ENCODE data around the gene CEP128.
A peak's percentile ranks its signal among the peaks of the same experiment; 100 is the strongest.

CEP128 gene

DNA sequence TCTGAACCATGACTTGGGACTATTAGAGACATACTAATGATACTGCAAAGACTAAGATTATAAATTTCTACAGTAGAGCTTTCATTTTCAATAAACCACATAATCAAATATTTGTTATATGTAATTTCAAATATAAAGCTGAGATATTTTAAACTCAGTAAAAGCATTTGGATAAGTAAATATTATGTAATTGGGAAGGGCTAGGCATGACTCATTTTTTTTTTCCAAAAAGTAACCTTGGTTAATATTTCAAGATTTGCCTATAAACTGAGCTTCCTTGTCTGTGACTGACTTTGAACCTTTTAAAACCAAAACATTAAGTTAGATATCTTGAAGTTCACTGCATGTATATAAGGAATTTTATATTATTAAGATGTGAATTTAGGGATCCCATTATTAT lies 332.5 kb downstream of the CEP128 start:
- Mint-ChIP-seq H3K9me3 (no peaks in the 10 kb centered on the region), H3K27me3 (no peaks in the 10 kb centered on the region), H3K27ac (no peak overlapping the region), H3K4me1 (no peaks in the 10 kb centered on the region), H3K4me3 (no peak overlapping the region), H3K36me3 (no peaks in the 10 kb centered on the region)
- no peak for ATAC-seq

DNA sequence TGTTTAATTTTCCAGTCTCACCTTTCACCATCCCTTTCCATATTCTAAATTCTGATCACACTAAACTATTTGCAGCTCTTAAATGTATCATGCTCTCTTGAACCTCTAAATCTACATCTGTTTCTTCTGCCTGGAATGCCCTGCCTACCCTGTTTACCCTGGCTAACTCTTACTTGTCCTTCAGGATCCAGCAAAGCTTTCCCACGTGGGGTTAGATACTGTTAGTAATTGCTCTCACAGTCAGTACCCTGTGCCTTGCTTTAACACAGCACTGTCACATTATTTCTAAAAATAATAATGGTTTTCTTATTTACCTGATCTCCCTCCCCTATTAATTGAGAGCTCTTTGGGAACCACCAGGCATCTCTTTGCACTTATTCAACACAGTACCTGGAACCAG lies 333.0 kb downstream of the CEP128 start:
- Mint-ChIP-seq H3K4me1 (no peaks in the 10 kb centered on the region), H3K36me3 (no peaks in the 10 kb centered on the region), H3K27me3 (no peaks in the 10 kb centered on the region), H3K9me3 (no peaks in the 10 kb centered on the region), H3K4me3 (no peak overlapping the region), H3K27ac (no peak overlapping the region)
- ATAC-seq, result no peak

DNA sequence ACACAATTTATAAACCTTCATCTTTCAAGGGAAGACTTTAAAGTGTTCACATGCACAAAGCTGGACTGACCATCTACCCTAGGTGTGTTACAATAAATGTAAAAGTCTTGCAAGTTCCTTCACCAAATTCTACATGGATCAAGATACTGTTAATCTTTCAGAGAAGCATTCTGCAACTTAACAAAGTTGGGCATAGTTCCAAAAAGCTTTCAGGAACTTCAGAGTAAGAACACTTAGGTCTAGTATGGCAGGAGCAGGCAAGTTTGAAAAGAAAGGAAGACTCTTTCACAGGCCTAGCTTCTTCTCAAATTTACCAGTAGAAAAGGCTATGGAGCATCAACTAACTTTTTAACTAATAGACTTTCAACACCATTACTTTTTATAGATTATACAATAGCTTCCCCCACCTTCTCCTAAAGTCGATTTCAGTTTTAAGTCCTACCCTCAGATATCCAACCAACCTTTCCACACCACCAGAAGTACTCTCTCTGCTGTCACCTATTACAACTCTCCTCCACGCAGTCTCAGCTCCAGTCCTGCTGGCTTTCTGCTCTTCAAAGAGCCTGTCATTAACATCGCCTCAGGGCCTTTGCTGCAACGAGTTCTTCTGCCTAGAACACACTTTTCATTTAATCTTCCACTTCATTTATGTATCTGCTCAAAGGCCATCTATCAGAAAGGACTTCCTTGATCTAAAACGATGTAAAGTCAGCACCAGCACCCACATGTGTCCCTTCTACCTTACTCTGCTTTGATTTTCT lies 333.9 kb downstream of the CEP128 start:
- Mint-ChIP-seq H3K4me3 (no peak overlapping the region), H3K36me3 (no peaks in the 10 kb centered on the region), H3K27me3 (no peaks in the 10 kb centered on the region), H3K9me3 (no peaks in the 10 kb centered on the region), H3K4me1 (no peaks in the 10 kb centered on the region), H3K27ac (no peak overlapping the region)
- ATAC-seq, result no peak

DNA sequence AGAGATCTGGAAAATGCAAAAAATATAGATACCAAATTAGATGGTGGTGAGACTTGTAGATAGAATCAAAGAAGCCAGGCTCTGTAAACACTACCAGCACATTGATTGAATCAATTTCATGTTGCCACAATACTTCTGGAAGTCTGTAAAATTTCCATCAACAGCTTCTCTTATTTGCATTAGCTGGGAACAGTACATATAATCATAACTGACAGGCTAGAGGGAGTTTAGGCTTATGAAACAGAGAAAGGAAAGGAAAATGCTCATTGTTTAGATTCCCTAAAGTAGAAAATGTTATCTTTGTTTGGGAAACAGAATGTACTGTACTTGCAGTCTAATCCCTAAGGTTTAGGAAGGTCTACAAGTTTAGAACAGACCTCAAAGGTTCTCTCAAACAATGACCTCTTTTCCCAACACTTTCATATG lies 335.2 kb downstream of the CEP128 start:
- H3K9me3 Mint-ChIP-seq, result no peaks in the 10 kb centered on the region
- no peak for ATAC-seq
- no peaks in the 10 kb centered on the region for H3K27me3 Mint-ChIP-seq
- no peaks in the 10 kb centered on the region for H3K36me3 Mint-ChIP-seq
- H3K4me1 Mint-ChIP-seq, result no peaks in the 10 kb centered on the region
- H3K27ac Mint-ChIP-seq, result no peak overlapping the region
- no peak overlapping the region for H3K4me3 Mint-ChIP-seq

DNA sequence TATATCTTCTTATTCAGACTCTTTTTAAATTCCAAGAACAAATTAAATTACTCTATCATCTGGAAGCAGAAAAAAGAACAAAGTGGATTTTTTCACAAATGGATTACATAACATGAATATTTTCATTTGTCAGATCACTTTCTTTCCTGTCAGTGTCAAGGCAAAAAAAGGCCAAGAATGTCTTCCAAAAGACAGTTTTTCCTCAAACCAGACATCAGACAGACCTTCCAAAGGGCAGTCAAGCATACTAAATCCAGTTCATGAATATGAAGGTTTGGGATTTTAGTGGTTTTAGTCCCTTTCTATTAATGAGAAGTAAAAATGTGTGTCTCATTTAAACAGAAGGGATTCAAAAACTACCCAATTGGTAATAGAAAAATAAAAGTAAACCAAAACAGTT lies 336.0 kb downstream of the CEP128 start:
- no peak for ATAC-seq
- Mint-ChIP-seq H3K9me3 (no peaks in the 10 kb centered on the region), H3K36me3 (no peaks in the 10 kb centered on the region), H3K4me3 (no peak overlapping the region), H3K27me3 (no peaks in the 10 kb centered on the region), H3K27ac (no peak overlapping the region), H3K4me1 (no peaks in the 10 kb centered on the region)

DNA sequence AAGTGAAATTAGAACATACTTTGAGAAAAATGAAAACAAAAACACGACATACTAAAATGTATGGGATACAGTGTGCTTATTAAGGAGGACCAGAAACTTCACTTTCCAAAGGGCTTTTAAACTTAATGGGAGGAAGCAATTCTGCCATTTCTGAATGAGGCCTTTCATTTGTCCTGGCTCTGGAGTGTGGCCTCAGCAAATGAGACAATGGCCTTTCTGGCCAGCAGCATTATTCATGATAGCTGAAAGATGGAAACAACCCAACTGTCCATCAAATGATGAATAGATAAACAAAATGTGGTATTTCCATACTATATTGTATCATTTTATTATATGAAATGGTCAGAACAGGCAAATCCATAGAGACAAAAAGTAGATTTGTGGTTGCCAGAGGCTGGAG lies 338.6 kb downstream of the CEP128 start:
- H3K4me3 Mint-ChIP-seq, result no peak overlapping the region
- H3K27ac Mint-ChIP-seq, result no peak overlapping the region
- H3K27me3 Mint-ChIP-seq, result no peaks in the 10 kb centered on the region
- ATAC-seq, result no peak
- no peaks in the 10 kb centered on the region for H3K36me3 Mint-ChIP-seq
- no peaks in the 10 kb centered on the region for H3K9me3 Mint-ChIP-seq
- H3K4me1 Mint-ChIP-seq, result no peaks in the 10 kb centered on the region

DNA sequence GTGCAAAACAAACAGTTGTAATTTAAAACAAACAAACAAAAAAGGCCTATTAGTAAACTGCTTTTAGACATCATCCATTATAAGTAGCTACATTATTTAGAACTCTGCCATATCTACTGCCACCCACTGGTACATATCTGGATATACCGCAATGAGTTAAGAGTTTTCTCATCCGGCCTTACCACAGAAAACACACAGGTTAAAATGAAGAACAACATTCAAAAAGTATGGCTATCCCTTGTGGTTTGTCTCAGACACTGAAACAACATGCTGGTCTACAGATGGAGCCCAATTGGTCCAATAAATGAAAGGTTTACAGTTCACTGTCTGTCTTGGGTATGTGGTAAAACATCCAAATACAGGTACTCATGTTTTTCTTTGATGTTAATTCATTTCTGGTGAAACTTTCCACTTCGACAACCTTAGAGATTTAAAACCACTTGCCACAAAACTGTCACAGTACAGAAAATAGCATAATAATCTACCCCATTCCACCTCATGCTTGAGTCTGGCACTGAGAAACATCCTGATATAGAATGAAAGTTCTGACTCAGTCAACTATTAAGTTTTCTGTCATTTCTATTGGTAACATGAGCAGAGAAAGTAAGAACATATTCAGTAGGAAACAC lies 354.3 kb downstream of the CEP128 start:
- peaks cover 3% of the 10 kb centered on the region for H3K9me3 Mint-ChIP-seq
- H3K27ac Mint-ChIP-seq, result no peak overlapping the region
- H3K4me1 Mint-ChIP-seq, result peaks cover 6% of the 10 kb centered on the region
- H3K4me3 Mint-ChIP-seq, result no peak overlapping the region
- H3K36me3 Mint-ChIP-seq, result peaks cover 16% of the 10 kb centered on the region
- ATAC-seq, result peak; percentile 68
- no peaks in the 10 kb centered on the region for H3K27me3 Mint-ChIP-seq

DNA sequence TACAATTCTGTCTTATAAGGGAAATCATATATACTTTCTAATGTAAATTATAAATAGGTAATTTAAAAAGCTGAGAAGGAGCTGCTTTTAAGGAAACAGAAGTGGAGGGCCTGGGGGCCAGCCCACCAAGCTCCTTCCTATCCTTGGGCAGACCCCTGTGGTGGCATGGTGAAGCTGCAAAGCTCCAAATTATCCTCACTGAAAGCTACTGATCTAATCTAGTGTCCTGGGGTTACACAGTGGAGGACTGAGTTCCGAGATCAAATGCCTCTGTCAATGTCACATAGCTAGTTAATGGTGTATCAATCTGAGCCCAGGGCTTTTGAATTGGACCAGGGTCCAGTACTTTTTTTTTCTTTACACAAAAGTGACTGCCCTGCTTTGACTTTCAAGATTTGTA lies 355.4 kb downstream of the CEP128 start:
- H3K27ac Mint-ChIP-seq, result no peak overlapping the region
- no peaks in the 10 kb centered on the region for H3K27me3 Mint-ChIP-seq
- no peak for ATAC-seq
- peaks cover 6% of the 10 kb centered on the region for H3K4me1 Mint-ChIP-seq
- peaks cover 16% of the 10 kb centered on the region for H3K36me3 Mint-ChIP-seq
- H3K4me3 Mint-ChIP-seq, result no peak overlapping the region
- H3K9me3 Mint-ChIP-seq, result no peaks in the 10 kb centered on the region

DNA sequence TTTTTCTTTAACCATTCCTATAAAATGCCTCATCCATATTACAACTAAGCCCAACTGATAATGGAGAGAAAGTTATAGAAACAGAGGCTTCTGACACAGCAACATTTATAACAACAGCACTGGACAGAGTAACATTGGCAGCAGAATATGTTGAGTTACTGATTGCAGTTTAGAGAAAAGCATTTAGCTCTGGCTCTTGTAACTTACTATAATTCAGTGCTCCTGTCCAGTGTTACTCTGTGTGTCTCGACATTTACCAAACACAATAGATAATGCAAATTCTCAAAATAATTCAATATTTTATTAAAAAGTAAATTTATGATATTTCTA lies 356.1 kb downstream of the CEP128 start:
- H3K36me3 Mint-ChIP-seq, result peaks cover 15% of the 10 kb centered on the region
- H3K27me3 Mint-ChIP-seq, result no peaks in the 10 kb centered on the region
- no peaks in the 10 kb centered on the region for H3K9me3 Mint-ChIP-seq

DNA sequence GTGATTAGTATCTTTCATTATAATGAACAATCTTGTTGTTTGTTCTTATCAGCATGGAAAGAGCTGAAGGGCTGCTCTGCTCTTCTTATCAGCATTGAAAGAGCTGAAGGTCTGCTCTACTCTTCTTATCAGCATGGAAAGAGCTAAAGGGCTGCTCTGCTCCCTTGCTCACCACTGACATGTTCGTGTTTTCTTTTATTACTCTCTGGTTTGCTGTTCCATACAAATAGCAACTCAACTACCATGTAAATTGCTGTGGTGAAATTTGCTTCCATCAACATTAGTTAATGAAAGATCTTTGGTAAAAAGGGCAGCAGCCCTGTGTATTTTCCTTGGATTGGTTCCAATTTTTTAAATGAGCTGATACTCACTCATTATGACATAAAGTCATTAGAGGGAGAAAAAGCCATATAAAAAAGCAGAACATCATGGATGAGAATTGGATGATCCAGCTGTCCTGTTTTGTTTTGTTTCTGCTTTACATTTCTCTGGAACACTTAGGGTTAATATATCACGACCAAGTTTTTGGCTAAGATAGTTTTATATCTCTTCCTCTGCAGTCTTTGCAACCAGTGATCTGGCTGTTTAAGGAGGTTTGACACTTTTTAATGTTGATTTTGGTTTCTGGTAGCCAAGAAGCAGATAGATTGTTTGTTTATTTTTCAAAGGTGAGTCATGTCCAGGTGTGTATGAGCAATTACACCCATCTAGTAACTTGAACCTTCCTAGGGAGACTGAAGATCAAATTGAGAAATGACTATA lies 356.6 kb downstream of the CEP128 start:
- Mint-ChIP-seq H3K27ac (no peak overlapping the region), H3K4me3 (no peak overlapping the region), H3K4me1 (peaks cover 6% of the 10 kb centered on the region), H3K36me3 (peaks cover 10% of the 10 kb centered on the region), H3K9me3 (no peaks in the 10 kb centered on the region), H3K27me3 (no peaks in the 10 kb centered on the region)
- ATAC-seq, result no peak

More for the DNA sequence above, 356.1 kb downstream of the CEP128 start:
- H3K27ac Mint-ChIP-seq, result no peak overlapping the region
- ATAC-seq, result no peak
- H3K4me1 Mint-ChIP-seq, result peaks cover 6% of the 10 kb centered on the region
- no peak overlapping the region for H3K4me3 Mint-ChIP-seq

DNA sequence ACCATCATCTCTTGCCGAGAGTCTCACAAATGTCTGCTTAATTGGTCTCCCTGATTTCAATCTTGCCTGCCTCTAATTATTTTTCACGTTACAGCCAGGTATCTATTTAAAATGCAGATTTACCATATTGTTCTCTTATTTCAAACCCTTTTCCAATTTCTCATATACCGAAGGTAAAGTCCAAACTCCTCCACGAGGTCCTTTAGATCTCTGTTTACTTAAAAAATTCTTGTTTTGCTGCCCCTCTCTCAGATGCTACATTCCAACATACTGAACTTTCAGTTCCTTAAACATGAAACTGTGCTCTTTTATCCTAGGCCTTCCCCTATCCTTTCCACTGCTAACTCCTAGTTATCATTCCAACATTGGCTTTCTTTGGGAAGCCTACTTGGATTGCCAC lies 363.9 kb downstream of the CEP128 start:
- Mint-ChIP-seq H3K9me3 (no peaks in the 10 kb centered on the region), H3K36me3 (no peaks in the 10 kb centered on the region), H3K4me3 (no peak overlapping the region), H3K27ac (no peak overlapping the region), H3K27me3 (no peaks in the 10 kb centered on the region), H3K4me1 (no peaks in the 10 kb centered on the region)
- ATAC-seq, result no peak

DNA sequence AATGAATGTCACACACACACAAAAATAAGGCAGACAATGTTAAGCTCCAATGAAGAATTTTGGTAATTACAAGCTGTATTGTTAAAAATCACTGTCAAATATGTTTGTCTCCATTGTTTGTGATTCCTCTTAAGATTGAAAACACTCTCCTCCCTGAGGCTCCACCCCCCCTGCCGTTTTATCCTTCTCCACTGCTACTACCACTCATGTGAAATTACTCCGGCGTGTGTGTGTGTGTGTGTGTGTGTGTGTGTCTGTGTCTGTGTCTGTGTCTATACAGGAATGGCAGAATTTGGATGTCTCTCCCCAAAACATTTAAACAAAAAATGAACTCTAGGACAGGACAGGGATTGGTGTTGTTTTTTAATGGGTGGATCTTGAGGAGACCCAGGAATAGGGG lies 365.1 kb downstream of the CEP128 start:
- Mint-ChIP-seq H3K27ac (no peak overlapping the region), H3K27me3 (no peaks in the 10 kb centered on the region), H3K36me3 (no peaks in the 10 kb centered on the region), H3K9me3 (no peaks in the 10 kb centered on the region), H3K4me1 (no peaks in the 10 kb centered on the region), H3K4me3 (no peak overlapping the region)
- no peak for ATAC-seq

DNA sequence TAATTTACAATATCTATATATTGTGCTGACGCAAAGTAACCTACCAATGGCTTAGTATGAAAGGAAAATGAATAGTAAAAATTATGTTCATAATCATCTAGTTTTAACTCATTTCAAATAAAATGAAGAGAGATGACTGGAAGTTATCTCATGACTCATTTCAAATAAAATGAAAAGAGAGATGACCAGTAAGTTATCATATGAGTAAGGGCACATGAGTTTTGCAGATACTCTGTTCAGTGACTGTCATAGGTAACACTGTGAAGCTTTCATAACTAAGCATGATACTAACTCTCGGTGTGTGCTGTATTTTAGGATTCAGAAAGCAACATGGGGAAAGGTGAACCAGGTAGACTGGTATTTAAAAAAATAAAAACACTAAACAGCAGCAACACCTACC lies 365.8 kb downstream of the CEP128 start:
- Mint-ChIP-seq H3K9me3 (no peaks in the 10 kb centered on the region), H3K36me3 (no peaks in the 10 kb centered on the region), H3K27me3 (no peaks in the 10 kb centered on the region), H3K4me3 (no peak overlapping the region), H3K27ac (no peak overlapping the region), H3K4me1 (no peaks in the 10 kb centered on the region)
- ATAC-seq, result no peak

DNA sequence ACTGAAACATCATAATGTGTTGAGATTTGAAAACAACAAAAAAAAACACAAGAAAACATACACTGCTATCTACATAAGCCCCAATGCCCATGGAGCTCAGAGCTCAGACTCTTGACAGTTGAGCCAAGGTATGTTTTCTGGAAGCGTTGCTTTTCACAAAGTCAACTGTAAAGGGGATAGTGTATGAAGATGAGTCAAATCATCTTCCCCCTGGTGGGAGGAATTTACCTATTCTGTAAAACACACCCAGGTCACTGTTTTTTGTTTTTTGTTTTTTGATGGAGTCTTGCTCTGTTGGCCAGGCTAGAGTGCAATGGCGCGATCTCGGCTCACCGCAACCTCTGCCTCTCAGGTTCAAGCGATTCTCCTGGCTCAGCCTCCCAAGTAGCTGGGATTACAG lies 368.9 kb downstream of the CEP128 start:
- no peaks in the 10 kb centered on the region for H3K4me1 Mint-ChIP-seq
- H3K36me3 Mint-ChIP-seq, result no peaks in the 10 kb centered on the region
- H3K27me3 Mint-ChIP-seq, result no peaks in the 10 kb centered on the region
- no peak overlapping the region for H3K4me3 Mint-ChIP-seq
- no peaks in the 10 kb centered on the region for H3K9me3 Mint-ChIP-seq
- H3K27ac Mint-ChIP-seq, result no peak overlapping the region
- ATAC-seq, result no peak

DNA sequence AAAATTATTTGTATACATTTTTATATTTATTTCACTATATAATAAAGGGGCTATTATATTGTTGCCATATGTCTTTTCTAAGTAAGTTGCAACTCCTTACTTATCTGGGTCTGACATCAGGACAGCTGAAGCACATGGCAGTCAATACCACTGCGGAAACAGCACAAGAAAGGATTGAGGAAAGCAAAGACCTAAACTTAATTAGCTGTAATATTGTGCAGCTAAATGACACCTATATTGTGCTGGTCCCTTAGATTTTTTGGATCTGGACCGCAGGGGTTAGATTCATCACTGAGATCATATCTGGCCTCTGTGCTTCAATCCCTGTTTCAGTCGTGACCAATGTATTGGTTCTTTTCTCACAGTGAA lies 370.6 kb downstream of the CEP128 start:
- no peak for ATAC-seq
- H3K4me1 Mint-ChIP-seq, result no peaks in the 10 kb centered on the region
- H3K27ac Mint-ChIP-seq, result no peak overlapping the region
- H3K9me3 Mint-ChIP-seq, result no peaks in the 10 kb centered on the region
- H3K36me3 Mint-ChIP-seq, result no peaks in the 10 kb centered on the region
- H3K27me3 Mint-ChIP-seq, result no peaks in the 10 kb centered on the region
- H3K4me3 Mint-ChIP-seq, result no peak overlapping the region
